Mammary epithelial cell (primary cell): Measurements from ENCODE around the gene CD4.

Source experiments
- EZH2 ChIP-seq: IDR thresholded peaks from 2 replicates; pipeline ENCODE4 v1.6.1; 2012; ENCODE audit warnings: low read length, inconsistent platforms, borderline replicate concordance
- TF ChIP-seq, protein P1 (sequence below), 2 donors: IDR thresholded peaks in 1 of 2; conservative IDR thresholded peaks in 1 of 2; 2 replicates each; pipeline ENCODE4 v1.5.1; 2011 to 2012; ENCODE audit warnings: inconsistent platforms in 2 of 2, low read length in 2 of 2, mild to moderate bottlenecking in 2 of 2, control low read depth in 1 of 2, low read depth in 1 of 2; ENCODE audit not compliant: insufficient read depth in 1 of 2; ENCODE audit errors: extremely low read depth in 1 of 2

- TF ChIP-seq, protein P1, sequence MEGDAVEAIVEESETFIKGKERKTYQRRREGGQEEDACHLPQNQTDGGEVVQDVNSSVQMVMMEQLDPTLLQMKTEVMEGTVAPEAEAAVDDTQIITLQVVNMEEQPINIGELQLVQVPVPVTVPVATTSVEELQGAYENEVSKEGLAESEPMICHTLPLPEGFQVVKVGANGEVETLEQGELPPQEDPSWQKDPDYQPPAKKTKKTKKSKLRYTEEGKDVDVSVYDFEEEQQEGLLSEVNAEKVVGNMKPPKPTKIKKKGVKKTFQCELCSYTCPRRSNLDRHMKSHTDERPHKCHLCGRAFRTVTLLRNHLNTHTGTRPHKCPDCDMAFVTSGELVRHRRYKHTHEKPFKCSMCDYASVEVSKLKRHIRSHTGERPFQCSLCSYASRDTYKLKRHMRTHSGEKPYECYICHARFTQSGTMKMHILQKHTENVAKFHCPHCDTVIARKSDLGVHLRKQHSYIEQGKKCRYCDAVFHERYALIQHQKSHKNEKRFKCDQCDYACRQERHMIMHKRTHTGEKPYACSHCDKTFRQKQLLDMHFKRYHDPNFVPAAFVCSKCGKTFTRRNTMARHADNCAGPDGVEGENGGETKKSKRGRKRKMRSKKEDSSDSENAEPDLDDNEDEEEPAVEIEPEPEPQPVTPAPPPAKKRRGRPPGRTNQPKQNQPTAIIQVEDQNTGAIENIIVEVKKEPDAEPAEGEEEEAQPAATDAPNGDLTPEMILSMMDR (conservative IDR thresholded peaks at IDR 0.05 in 1 of 2, IDR thresholded peaks at IDR 0.05 in 1 of 2; ENCODE audit: extremely low read depth in 1 of 2, insufficient read depth in 1 of 2, low read depth in 1 of 2, low read length in 2 of 2), result no peak
- no peak for TF ChIP-seq EZH2
These were observed 42.2 kb downstream of the CD4 start for GRCh38 chr12:6831450-6831995.
